Esophagus squamous epithelium (tissue), 5 donors: ENCODE results near the gene FRMPD4. TPM values are rescaled to one million over a fixed set of nuclear protein-coding genes. Genes with fewer than 3 reads are reported as not detected.

Source experiments
- DNase-seq: peaks from one replicate; lab custom pipeline; 2025; lab: John Stamatoyannopoulos, UW
- H3K27ac ChIP-seq, 4 donors: fragments of 200-600 bp; sonication (generic); one replicate each; pipeline ENCODE4 v1.5.1; 2016 to 2019; ENCODE audit warnings: mild to moderate bottlenecking in 1 of 4
- H3K27me3 ChIP-seq, 4 donors: fragments of 200-600 bp; sonication (generic); 1 replicate in 3 of 4; 2 replicates in 1 of 4; pipeline versions ENCODE4 v1.5.1 to v1.6.0; 2017 to 2021; ENCODE audit warnings: antibody characterized with exemption in 1 of 4
- H3K36me3 ChIP-seq, 3 donors: fragments of 200-600 bp; sonication (generic); one replicate each; pipeline ENCODE4 v1.5.1; 2016 to 2019
- H3K4me1 ChIP-seq, 3 donors: fragments of 200-600 bp; sonication (generic); one replicate each; pipeline ENCODE4 v1.5.1; 2017 to 2019
- H3K4me3 ChIP-seq, 4 donors: fragments of 200-600 bp; sonication (generic); 1 replicate in 3 of 4; 2 replicates in 1 of 4; pipeline ENCODE4 v1.5.1; 2016 to 2019; ENCODE audit warnings: mild to moderate bottlenecking in 2 of 4, moderate library complexity in 1 of 4
- H3K9me3 ChIP-seq, 3 donors: fragments of 200-600 bp; sonication (generic); one replicate each; pipeline ENCODE4 v1.5.1; 2016 to 2019
- POLR2A ChIP-seq, 4 donors: fragments of 450-650 bp; IDR thresholded peaks; one replicate each; pipeline ENCODE4 v1.6.1; 2017; ENCODE audit warnings: antibody characterized with exemption in 4 of 4, mild to moderate bottlenecking in 4 of 4, moderate library complexity in 3 of 4
- WGBS, 2 donors: methylation state at CpG; one replicate each; pipeline ENCODE4 v1.1.5; 2018; 5-methylcytosine and 5-hydroxymethylcytosine counted together
- intact Hi-C: fragments of 100-400 bp; cut with DNase I; formaldehyde crosslinking; loops from one replicate; pipeline ENCODE4 v1.15.0; 2022
- total RNA-seq, 4 donors: library from RNA; depleted of rRNA; stranded (reverse); fragments of >200 nt; gene quantifications; one replicate each; pipeline ENCODE4 v1.1.0, GENCODE V29; 2016
- TF ChIP-seq, protein P1 (sequence below), 6 experiments: fragments of 450-650 bp in 4 of 6; fragments of 200-600 bp in 2 of 6; sonication (generic) in 2 of 6; IDR thresholded peaks; one replicate each; pipeline ENCODE4 v1.5.1; 2016 to 2019; ENCODE audit warnings: antibody characterized with exemption in 6 of 6, mild to moderate bottlenecking in 4 of 6, moderate library complexity in 4 of 6
- donor health status: DM: yes; HTN: yes; CAD: no.

Gene FRMPD4
- total RNA-seq, 4 donors from 2014 or later, result under 0.01 to 0.06 TPM; not detected in 2

DNA sequence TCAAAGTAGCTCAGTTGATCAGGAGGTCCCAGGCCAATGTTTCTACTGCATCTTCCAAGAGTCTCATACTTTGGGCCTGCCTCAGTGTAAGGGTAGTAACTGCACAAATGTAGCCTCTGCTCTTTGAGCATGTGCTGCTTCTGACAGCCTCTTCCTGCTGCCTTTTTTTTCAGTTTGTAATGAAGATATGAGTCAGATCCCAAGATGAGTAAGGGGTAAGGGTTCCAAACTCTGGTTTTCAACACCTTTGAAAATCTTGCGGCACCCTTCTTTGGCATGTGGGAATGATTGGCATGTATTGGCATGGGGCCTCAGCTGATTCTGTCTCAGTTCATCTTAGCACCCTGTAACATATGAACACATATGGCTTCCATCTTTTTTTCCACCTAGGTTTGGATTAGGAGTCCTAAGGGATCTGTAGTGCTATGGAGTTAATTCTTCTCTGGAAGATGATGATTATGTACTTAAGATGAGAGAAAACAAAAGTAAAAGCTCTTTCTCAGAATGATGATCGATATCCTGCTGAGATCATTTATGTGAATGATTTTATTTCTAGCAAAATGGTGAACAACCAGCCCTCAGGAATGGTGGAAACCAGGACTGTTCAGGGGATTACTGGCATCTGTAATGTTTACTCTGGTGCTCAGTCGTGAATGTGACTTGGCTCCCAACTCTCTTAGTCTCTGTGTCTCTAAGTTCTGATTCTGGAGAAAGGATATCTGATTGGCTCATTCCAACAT lies 534.3 kb downstream of the FRMPD4 start:
- WGBS, 2 donors, result 56 to 63% methylated on average over 3 of the region's 3 CpGs
- Histone ChIP-seq H3K27ac (no peak overlapping the region), H3K4me3 (no peak overlapping the region), H3K36me3 (no peaks in the 10 kb centered on the region), H3K4me1 (no peaks in the 10 kb centered on the region), H3K27me3 (no peaks in the 10 kb centered on the region), H3K9me3 (peaks cover 0 to 4% (median 0%) of the 10 kb centered on the region in 3 donors)
- no peak for DNase-seq
- intact Hi-C loops, result no loop called here
- TF ChIP-seq, protein P1, sequence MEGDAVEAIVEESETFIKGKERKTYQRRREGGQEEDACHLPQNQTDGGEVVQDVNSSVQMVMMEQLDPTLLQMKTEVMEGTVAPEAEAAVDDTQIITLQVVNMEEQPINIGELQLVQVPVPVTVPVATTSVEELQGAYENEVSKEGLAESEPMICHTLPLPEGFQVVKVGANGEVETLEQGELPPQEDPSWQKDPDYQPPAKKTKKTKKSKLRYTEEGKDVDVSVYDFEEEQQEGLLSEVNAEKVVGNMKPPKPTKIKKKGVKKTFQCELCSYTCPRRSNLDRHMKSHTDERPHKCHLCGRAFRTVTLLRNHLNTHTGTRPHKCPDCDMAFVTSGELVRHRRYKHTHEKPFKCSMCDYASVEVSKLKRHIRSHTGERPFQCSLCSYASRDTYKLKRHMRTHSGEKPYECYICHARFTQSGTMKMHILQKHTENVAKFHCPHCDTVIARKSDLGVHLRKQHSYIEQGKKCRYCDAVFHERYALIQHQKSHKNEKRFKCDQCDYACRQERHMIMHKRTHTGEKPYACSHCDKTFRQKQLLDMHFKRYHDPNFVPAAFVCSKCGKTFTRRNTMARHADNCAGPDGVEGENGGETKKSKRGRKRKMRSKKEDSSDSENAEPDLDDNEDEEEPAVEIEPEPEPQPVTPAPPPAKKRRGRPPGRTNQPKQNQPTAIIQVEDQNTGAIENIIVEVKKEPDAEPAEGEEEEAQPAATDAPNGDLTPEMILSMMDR (IDR thresholded peaks at IDR 0.05), result no peak

- Histone ChIP-seq H3K27me3 (no peaks in the 10 kb centered on the region), H3K4me1 (no peaks in the 10 kb centered on the region), H3K9me3 (peaks cover 0 to 4% (median 0%) of the 10 kb centered on the region in 3 donors), H3K4me3 (no peak overlapping the region), H3K36me3 (no peaks in the 10 kb centered on the region), H3K27ac (no peak overlapping the region)
- TF ChIP-seq POLR2A (IDR thresholded peaks at IDR 0.05), result no peak
- TF ChIP-seq, protein P1 (IDR thresholded peaks at IDR 0.05), result no peak
- intact Hi-C loops, result no loop called here
- DNase-seq, result no peak
- WGBS, 2 donors, result 41 to 60% methylated on average over 1 to 2 of the region's 2 CpGs
Measured at GRCh38 chrX:12673487-12673886, 535.2 kb downstream of the FRMPD4 start.

- no peak for DNase-seq
- Histone ChIP-seq H3K27me3 (no peaks in the 10 kb centered on the region), H3K4me1 (no peaks in the 10 kb centered on the region), H3K9me3 (no peaks in the 10 kb centered on the region), H3K4me3 (no peak overlapping the region), H3K36me3 (no peaks in the 10 kb centered on the region), H3K27ac (no peak overlapping the region)
- 63 to 80% methylated on average over 1 of the region's 1 CpG for WGBS, 2 donors
- TF ChIP-seq, protein P1 (IDR thresholded peaks at IDR 0.05), result no peak
- no peak for TF ChIP-seq POLR2A (IDR thresholded peaks at IDR 0.05)
- intact Hi-C loops, result no loop called here
Measured at GRCh38 chrX:12679522-12679921, 541.2 kb downstream of the FRMPD4 start.

GRCh38 chrX:12681047-12681446 lies 542.8 kb downstream of the FRMPD4 start:
- no peaks in the 10 kb centered on the region for H3K4me1 ChIP-seq
- H3K27me3 ChIP-seq, result no peaks in the 10 kb centered on the region
- WGBS, 2 donors, result 48 to 68% methylated on average over 7 of the region's 7 CpGs
- DNase-seq, result no peak
- no peak overlapping the region for H3K4me3 ChIP-seq
- H3K36me3 ChIP-seq, result no peaks in the 10 kb centered on the region
- no peak for TF ChIP-seq POLR2A (IDR thresholded peaks at IDR 0.05)
- TF ChIP-seq, protein P1 (IDR thresholded peaks at IDR 0.05), result no peak
- no peak overlapping the region for H3K27ac ChIP-seq
- no peaks in the 10 kb centered on the region for H3K9me3 ChIP-seq
- intact Hi-C loops, result no loop called here

- Histone ChIP-seq H3K4me3 (no peak overlapping the region), H3K27ac (no peak overlapping the region), H3K4me1 (no peaks in the 10 kb centered on the region), H3K36me3 (no peaks in the 10 kb centered on the region), H3K9me3 (no peaks in the 10 kb centered on the region), H3K27me3 (no peaks in the 10 kb centered on the region)
- no peak for DNase-seq
- 20 to 31% methylated on average over 2 of the region's 2 CpGs for WGBS, 2 donors
- TF ChIP-seq POLR2A (IDR thresholded peaks at IDR 0.05), result no peak
- TF ChIP-seq, protein P1 (IDR thresholded peaks at IDR 0.05), result no peak
- intact Hi-C loops, result no loop called here
Measured at GRCh38 chrX:12685541-12685940, 547.3 kb downstream of the FRMPD4 start.
